GM19328 (cell line): ENCODE data around the gene SLC16A7.

Experiments
- ATAC-seq: cut with Tn5 transposase; IDR thresholded peaks from one replicate; pipeline ENCODE4 v1.9.1; 2021; ENCODE audit warnings: mild to moderate bottlenecking, moderate library complexity; ENCODE audit not compliant: unreplicated experiment

The SLC16A7 gene

DNA sequence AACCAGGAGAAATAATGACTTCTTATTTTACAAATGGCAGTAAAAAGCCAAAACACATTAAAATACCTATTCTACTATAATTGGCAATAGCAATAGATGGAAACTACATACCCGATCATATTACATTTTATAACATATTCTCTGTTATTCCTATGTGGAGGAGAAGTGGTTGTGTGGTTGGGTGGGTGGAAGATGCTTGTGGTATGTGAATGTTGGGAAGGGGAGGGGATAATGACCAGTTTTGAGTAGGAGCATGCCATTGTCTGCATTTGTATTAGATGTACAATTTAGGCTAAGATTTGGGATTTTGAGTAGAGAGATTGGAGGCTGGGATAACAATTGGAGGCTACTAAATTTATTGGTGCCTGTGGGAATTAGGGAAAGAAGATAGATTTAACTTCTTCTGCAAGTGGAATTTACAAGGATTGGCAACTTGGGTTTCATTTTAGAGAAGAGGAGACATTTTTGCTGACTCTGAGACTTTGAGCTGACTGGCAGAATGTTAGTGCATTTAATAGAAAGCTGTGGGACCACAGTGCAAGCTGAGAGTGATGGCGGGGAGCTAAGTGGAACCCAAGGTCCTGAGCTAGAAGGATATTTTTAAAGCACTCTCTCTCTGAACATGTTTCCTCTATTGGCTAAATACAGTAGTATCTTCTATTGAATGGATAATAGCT, 65.2 kb downstream of the SLC16A7 start:
- ATAC-seq = no peak

DNA sequence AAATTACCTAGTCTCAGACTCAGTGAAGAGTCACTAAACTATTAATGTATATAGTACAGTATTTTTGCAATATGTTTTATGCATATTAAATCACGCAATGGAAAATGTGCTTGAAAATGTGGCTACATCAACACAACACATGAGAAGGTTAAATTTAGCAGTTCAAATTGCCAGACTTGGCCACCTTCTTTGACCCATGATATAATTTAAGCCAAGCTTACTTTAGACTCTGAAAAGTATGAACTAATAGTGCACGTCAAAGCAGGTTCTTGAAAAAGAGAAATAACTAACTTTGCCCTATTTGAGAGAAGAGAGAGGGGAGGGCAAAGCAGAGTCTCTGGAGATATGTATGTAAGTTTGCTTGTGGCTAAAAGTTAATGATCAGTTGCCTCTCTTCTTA, 68.7 kb downstream of the SLC16A7 start:
- no peak for ATAC-seq

DNA sequence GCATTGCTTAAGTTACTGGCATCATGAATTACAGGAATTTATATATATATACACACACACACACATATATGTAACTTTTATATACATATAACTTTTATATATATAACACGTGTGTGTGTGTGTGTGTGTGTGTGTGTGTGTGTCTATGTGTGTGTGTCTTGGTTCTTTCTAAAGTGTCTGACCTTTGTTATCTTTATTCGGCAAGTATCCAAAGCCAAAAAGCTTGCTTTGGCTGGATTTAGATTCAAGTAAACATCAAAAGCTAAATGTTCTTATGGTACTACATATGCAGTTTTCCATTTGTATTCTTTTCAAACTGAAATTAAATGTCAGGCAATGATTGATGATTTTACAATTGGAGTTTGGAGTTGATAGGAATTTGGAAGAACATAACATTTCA, 69.9 kb downstream of the SLC16A7 start:
- no peak for ATAC-seq

GRCh38 chr12:59668674-59669073, 72.8 kb downstream of the SLC16A7 start:
- ATAC-seq = no peak

- ATAC-seq = no peak
Measured at GRCh38 chr12:59672273-59672672, 76.4 kb downstream of the SLC16A7 start.

- ATAC-seq = no peak
Measured at GRCh38 chr12:59675461-59675860, 79.6 kb downstream of the SLC16A7 start.

GRCh38 chr12:59677857-59678256, 82.0 kb downstream of the SLC16A7 start:
- no peak for ATAC-seq

GRCh38 chr12:59678759-59679411, 83.1 kb downstream of the SLC16A7 start:
- ATAC-seq = no peak

DNA sequence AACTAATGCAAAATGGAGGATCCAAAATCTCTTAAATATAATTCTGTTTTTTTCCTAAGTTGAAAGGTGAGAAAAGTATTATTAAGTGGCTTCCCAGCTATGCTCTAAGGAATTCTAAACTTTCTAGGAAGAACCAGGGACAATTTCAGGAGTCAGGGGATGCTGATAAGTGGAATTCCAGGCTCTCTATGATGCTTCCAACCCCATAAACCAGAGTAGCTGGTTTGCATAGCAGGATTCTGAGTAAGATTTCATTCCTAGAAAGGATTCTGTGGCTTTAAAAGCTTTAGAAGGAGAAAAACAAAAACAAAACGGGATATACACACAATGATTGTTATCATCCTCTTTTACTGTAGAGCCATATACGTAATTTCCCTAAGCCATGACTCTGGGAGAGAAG, 93.9 kb downstream of the SLC16A7 start:
- ATAC-seq = no peak

GRCh38 chr12:59695379-59695778, 99.5 kb downstream of the SLC16A7 start:
- no peak for ATAC-seq

DNA sequence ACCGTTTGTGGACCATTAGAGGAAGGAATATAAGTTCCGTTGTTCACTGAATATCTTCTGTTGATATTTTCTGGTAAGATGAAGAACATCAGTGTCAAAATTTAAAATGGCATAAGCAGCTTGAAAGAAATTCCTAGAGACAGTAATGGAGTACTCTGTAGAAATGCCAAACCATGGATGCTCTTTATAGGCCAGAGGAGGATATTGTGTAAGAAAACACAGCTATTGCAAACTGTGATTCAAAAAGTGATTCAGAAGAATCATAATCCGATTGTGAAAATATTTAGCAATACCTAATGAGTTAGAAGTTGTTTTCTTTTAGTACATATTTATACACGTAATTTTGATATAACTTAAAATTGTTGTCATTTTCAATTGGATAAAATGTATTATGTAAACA, 102.8 kb downstream of the SLC16A7 start:
- no peak for ATAC-seq

GRCh38 chr12:59699421-59700152, 103.8 kb downstream of the SLC16A7 start:
- no peak for ATAC-seq

GRCh38 chr12:59700153-59700450, 104.3 kb downstream of the SLC16A7 start:
- ATAC-seq = no peak

DNA sequence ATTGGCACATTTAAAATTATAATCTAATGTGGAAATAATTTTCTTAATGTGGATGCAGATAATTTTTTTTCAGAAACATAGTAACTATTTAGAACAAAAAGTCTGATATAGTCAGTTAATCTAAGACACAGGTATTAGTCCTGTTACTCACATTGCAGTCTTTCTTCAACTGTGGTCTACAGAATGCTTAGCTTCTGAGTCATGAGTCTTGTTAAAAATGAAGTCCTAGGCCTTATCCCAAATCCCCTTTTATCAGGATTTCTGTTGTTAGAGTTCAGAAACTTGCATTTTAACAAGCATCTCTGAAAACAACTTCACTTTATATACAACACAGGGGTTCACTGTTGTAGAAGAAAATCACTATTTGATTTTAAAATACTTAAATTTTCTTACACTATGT, 112.2 kb downstream of the SLC16A7 start:
- no peak for ATAC-seq

- ATAC-seq = no peak
Measured at GRCh38 chr12:59708484-59708883, 112.7 kb downstream of the SLC16A7 start.

GRCh38 chr12:59710004-59710628, 114.3 kb downstream of the SLC16A7 start:
- ATAC-seq = no peak

DNA sequence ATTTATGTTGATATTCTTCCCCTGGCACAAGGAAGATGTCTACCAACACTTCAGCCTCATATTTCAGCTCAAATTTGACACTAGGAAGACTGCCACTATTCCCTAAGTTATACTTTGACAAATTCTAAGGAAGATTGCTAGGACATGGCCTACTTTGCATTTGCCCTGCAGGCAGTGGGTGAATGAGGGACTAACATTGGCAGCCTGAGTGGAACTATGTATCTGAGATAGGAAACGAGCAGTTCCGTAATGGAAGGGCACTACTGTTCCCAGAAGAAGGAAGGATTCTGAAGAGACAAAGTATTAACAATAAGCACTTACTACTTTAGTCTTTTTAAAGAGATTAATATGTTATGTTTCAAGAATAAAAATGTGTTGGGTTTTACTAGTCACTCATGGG, 115.1 kb downstream of the SLC16A7 start:
- no peak for ATAC-seq

GRCh38 chr12:59715434-59715833, 119.6 kb downstream of the SLC16A7 start:
- no peak for ATAC-seq

GRCh38 chr12:59716043-59716442, 120.2 kb downstream of the SLC16A7 start:
- ATAC-seq = no peak

DNA sequence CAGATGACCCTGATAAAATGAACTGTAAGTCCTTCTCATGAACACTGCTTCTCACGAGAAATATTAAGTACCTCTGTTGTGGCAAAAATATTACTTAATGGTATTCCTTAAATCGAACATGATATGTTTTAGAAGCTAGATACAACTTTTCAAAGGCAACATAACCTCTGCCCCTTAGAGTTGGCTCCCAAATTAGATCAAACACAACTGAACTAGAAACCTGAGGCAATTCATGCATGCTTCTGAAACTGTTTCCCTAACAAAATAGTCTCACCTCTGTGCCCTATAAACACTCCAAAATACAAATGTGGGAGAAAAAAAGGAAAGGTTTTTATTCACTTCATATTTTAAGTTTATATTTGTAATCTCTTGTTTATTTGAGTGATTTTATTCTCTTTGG, 121.6 kb downstream of the SLC16A7 start:
- no peak for ATAC-seq

DNA sequence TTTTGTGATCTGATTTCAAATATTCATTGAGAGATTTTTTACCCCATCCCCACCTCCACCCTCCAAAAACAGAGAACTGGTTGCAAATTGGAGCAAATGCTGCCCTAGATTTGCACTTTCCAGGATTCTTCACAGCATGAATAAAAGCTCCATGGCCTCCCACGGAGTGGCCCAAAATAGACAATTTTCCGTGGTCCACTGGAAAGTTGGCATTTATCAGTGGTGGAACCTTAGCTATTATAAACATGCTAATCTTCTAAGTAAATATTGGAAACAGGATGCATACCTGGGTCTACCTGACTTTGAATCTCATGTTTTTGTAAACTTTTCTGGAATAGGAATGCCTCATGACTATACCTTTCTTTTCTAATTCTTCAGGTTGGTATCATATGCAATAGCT, 123.9 kb downstream of the SLC16A7 start:
- ATAC-seq = no peak

DNA sequence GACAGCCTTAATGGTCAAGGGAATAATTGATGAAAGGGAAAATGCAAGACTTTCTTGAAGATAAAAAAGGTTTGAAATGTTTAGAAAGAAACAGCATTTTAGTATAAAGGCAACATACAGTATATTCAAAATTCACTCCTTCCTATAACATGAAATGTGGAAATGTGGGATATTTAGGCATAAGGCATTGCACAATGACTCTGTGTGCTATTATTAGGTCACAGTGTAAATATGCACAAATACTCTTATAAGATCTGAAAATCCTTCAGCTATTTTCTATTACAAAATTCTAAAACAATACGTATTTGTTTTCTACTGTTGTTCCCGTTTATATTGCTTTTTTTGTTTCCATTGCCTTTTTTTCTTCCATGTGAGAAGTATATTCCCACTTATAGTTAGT, 127.7 kb downstream of the SLC16A7 start:
- no peak for ATAC-seq
